GM12892 (cell line): ENCODE results near the gene HAPLN1.

Experiments used
- POLR2A ChIP-seq: IDR thresholded peaks from 2 replicates; pipeline ENCODE4 v1.6.1; 2011; ENCODE audit warnings: low read depth, low read length, control low read depth
- TAF1 ChIP-seq: IDR thresholded peaks from 2 replicates; pipeline ENCODE4 v1.6.1; 2011; ENCODE audit warnings: low read depth, mild to moderate bottlenecking, control low read depth, low read length, borderline replicate concordance

DNA sequence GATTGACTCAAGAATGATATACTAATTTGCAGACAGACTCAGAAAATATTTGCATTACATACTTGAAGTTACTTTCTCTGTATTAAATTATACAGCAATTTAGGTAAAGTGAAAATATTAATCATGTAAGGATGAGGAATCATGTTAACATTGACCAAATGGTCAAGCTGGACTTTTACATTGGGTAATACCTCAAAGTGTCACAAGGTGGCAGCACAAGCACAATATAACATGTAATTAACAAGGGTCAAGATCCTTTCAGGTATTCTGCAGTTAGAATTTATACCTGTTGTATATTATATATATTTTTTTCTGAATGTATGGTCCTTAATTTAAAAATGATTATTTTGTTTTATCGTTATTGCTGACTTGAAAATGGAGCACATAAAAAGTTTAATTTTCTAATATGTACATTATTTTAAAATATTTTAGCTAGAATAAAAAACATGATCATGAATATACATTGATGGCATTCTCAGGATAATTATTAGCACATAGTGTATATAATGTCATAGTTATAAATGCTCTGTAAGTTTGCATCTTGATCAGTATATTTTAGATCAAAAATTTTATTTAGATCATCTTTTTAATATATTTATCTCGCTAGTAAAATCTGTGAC is 8.6 kb downstream of the HAPLN1 start:
- TF ChIP-seq TAF1, result no peak
- no peak for TF ChIP-seq POLR2A
